Measurements from ENCODE around the gene PAX7. TPM values are rescaled to one million over a fixed set of nuclear protein-coding genes. Genes with fewer than 3 reads are reported as not detected.

Gene PAX7
- total RNA-seq, 1 experiment from 2014 or later: 0.24 TPM

DNA sequence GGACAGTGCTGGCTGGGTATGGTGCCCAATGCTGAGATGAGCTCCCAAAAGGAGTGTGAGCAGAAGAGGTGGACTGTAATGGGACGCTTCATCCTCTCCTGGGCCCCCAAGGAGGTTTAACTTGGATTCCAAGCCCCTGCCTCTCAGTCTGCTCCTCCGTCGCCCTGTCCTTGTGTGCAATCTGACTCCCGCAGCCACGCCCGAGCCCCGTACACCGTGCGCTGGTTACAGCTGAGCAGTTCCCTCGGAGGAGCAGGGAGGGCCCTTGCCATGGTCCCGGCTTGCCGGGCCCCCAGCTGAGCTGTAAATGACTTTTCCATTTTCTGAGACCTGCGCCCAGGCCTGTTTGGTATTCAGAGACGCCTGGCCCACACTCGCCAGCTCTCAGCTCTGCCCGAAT is 53.7 kb downstream of the PAX7 start:
- H3K4me1 Mint-ChIP-seq: peaks cover 13% of the 10 kb centered on the region
- POLR2A ChIA-PET: interaction anchor here (1.0 kb wide), 1 partner anchor 9 kb away, joined by 3 read pairs; no protein-coding TSS in a partner anchor
- DNase-seq (ENCODE audit: low spot score): no peak
- peaks cover 3% of the 10 kb centered on the region for H3K9me3 Mint-ChIP-seq
- peak; percentile 17 for ATAC-seq
- no peak overlapping the region for H3K4me3 Mint-ChIP-seq
- H3K36me3 Mint-ChIP-seq: no peaks in the 10 kb centered on the region
- CTCF ChIA-PET: interaction anchor here (0.8 to 8.5 kb wide), 6 partner anchors 10 to 191 kb away, joined by 3 to 102 read pairs (median 4); no protein-coding TSS in a partner anchor
- H3K27me3 Mint-ChIP-seq (ENCODE audit: low read depth): peaks cover 36% of the 10 kb centered on the region
- no peak overlapping the region for H3K27ac Mint-ChIP-seq
- no peak for TF ChIP-seq CBFB (CRISPR knock-in tag; IDR thresholded peaks at IDR 0.05; ENCODE audit: low read depth)
- TF ChIP-seq ZNF423 (CRISPR knock-in tag; IDR thresholded peaks at IDR 0.05): no peak
- TF ChIP-seq, protein P1, sequence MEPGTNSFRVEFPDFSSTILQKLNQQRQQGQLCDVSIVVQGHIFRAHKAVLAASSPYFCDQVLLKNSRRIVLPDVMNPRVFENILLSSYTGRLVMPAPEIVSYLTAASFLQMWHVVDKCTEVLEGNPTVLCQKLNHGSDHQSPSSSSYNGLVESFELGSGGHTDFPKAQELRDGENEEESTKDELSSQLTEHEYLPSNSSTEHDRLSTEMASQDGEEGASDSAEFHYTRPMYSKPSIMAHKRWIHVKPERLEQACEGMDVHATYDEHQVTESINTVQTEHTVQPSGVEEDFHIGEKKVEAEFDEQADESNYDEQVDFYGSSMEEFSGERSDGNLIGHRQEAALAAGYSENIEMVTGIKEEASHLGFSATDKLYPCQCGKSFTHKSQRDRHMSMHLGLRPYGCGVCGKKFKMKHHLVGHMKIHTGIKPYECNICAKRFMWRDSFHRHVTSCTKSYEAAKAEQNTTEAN (CRISPR knock-in tag; IDR thresholded peaks at IDR 0.05): no peak
- TF ChIP-seq, protein P2, sequence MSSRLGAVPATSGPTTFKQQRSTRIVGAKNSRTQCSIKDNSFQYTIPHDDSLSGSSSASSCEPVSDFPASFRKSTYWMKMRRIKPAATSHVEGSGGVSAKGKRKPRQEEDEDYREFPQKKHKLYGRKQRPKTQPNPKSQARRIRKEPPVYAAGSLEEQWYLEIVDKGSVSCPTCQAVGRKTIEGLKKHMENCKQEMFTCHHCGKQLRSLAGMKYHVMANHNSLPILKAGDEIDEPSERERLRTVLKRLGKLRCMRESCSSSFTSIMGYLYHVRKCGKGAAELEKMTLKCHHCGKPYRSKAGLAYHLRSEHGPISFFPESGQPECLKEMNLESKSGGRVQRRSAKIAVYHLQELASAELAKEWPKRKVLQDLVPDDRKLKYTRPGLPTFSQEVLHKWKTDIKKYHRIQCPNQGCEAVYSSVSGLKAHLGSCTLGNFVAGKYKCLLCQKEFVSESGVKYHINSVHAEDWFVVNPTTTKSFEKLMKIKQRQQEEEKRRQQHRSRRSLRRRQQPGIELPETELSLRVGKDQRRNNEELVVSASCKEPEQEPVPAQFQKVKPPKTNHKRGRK (CRISPR knock-in tag; IDR thresholded peaks at IDR 0.05; ENCODE audit: borderline replicate concordance): no peak
- no peak for TF ChIP-seq FOXP1 (CRISPR knock-in tag; IDR thresholded peaks at IDR 0.05; ENCODE audit: borderline replicate concordance)

DNA sequence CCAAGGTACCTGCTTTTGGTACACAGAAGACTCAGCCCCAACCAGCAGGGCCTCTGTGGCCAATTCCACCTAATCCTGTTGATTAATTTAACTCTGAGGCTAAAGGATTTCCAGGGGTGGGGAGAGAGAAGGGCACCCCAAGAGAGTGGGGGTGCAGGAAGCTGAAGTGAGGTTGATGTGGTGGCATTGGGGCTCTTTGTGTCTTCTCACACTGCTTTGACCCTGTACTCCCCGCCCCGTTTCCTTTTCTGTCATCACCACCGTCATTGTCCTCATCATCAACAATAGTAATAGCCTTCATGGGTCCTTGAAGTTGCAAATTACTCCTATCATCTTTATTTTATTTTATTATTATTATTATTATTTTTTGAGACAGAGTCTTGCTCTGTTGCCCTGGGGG is 55.9 kb downstream of the PAX7 start:
- Mint-ChIP-seq H3K4me1 (peaks cover 18% of the 10 kb centered on the region), H3K27ac (no peak overlapping the region), H3K36me3 (no peaks in the 10 kb centered on the region), H3K4me3 (no peak overlapping the region), H3K27me3 (ENCODE audit: low read depth) (peaks cover 20% of the 10 kb centered on the region), H3K9me3 (no peaks in the 10 kb centered on the region)
- no peak for DNase-seq (ENCODE audit: low spot score)
- POLR2A ChIA-PET: no interaction called here
- no peak for ATAC-seq
- TF ChIP-seq NR3C1 (CRISPR knock-in tag; conservative IDR thresholded peaks at IDR 0.05; ENCODE audit: low read depth) (no peak), GTF2I (CRISPR knock-in tag; conservative IDR thresholded peaks at IDR 0.05) (no peak), FOXJ3 (CRISPR knock-in tag; IDR thresholded peaks at IDR 0.05; ENCODE audit: borderline replicate concordance) (no peak), NFYB (CRISPR knock-in tag; conservative IDR thresholded peaks at IDR 0.05; ENCODE audit: low read depth) (no peak), EMX1 (CRISPR knock-in tag; IDR thresholded peaks at IDR 0.05) (no peak), FOXP1 (CRISPR knock-in tag; IDR thresholded peaks at IDR 0.05; ENCODE audit: borderline replicate concordance) (no peak), ZNF425 (CRISPR knock-in tag; conservative IDR thresholded peaks at IDR 0.05) (no peak), NFATC4 (CRISPR knock-in tag; IDR thresholded peaks at IDR 0.05) (no peak)
- TF ChIP-seq, protein P3, sequence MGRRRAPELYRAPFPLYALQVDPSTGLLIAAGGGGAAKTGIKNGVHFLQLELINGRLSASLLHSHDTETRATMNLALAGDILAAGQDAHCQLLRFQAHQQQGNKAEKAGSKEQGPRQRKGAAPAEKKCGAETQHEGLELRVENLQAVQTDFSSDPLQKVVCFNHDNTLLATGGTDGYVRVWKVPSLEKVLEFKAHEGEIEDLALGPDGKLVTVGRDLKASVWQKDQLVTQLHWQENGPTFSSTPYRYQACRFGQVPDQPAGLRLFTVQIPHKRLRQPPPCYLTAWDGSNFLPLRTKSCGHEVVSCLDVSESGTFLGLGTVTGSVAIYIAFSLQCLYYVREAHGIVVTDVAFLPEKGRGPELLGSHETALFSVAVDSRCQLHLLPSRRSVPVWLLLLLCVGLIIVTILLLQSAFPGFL (CRISPR knock-in tag; IDR thresholded peaks at IDR 0.05; ENCODE audit: borderline replicate concordance): no peak
- CTCF ChIA-PET: interaction anchor here (1.0 to 8.5 kb wide), 3 partner anchors 12 to 135 kb away, joined by 3 to 102 read pairs (median 3); no protein-coding TSS in a partner anchor

- DNase-seq (ENCODE audit: low spot score): no peak
- no peak overlapping the region for H3K27ac Mint-ChIP-seq
- ATAC-seq: no peak
- H3K4me3 Mint-ChIP-seq: no peak overlapping the region
- H3K36me3 Mint-ChIP-seq: no peaks in the 10 kb centered on the region
- ChIA-PET POLR2A (no interaction called here), CTCF (interaction anchor here (1.0 to 8.5 kb wide), 2 partner anchors 90 to 134 kb away, joined by 3 to 102 read pairs; no protein-coding TSS in a partner anchor)
- H3K27me3 Mint-ChIP-seq (ENCODE audit: low read depth): peaks cover 27% of the 10 kb centered on the region
- H3K9me3 Mint-ChIP-seq: no peaks in the 10 kb centered on the region
- peaks cover 18% of the 10 kb centered on the region for H3K4me1 Mint-ChIP-seq
- TF ChIP-seq, protein P4, sequence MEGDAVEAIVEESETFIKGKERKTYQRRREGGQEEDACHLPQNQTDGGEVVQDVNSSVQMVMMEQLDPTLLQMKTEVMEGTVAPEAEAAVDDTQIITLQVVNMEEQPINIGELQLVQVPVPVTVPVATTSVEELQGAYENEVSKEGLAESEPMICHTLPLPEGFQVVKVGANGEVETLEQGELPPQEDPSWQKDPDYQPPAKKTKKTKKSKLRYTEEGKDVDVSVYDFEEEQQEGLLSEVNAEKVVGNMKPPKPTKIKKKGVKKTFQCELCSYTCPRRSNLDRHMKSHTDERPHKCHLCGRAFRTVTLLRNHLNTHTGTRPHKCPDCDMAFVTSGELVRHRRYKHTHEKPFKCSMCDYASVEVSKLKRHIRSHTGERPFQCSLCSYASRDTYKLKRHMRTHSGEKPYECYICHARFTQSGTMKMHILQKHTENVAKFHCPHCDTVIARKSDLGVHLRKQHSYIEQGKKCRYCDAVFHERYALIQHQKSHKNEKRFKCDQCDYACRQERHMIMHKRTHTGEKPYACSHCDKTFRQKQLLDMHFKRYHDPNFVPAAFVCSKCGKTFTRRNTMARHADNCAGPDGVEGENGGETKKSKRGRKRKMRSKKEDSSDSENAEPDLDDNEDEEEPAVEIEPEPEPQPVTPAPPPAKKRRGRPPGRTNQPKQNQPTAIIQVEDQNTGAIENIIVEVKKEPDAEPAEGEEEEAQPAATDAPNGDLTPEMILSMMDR (IDR thresholded peaks at IDR 0.05): no peak
- TF ChIP-seq, protein P5, sequence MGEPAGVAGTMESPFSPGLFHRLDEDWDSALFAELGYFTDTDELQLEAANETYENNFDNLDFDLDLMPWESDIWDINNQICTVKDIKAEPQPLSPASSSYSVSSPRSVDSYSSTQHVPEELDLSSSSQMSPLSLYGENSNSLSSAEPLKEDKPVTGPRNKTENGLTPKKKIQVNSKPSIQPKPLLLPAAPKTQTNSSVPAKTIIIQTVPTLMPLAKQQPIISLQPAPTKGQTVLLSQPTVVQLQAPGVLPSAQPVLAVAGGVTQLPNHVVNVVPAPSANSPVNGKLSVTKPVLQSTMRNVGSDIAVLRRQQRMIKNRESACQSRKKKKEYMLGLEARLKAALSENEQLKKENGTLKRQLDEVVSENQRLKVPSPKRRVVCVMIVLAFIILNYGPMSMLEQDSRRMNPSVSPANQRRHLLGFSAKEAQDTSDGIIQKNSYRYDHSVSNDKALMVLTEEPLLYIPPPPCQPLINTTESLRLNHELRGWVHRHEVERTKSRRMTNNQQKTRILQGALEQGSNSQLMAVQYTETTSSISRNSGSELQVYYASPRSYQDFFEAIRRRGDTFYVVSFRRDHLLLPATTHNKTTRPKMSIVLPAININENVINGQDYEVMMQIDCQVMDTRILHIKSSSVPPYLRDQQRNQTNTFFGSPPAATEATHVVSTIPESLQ (CRISPR knock-in tag; IDR thresholded peaks at IDR 0.05): no peak
- TF ChIP-seq, protein P6, sequence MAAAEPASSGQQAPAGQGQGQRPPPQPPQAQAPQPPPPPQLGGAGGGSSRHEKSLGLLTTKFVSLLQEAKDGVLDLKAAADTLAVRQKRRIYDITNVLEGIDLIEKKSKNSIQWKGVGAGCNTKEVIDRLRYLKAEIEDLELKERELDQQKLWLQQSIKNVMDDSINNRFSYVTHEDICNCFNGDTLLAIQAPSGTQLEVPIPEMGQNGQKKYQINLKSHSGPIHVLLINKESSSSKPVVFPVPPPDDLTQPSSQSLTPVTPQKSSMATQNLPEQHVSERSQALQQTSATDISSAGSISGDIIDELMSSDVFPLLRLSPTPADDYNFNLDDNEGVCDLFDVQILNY (CRISPR knock-in tag; IDR thresholded peaks at IDR 0.05): no peak
- TF ChIP-seq, protein P7, sequence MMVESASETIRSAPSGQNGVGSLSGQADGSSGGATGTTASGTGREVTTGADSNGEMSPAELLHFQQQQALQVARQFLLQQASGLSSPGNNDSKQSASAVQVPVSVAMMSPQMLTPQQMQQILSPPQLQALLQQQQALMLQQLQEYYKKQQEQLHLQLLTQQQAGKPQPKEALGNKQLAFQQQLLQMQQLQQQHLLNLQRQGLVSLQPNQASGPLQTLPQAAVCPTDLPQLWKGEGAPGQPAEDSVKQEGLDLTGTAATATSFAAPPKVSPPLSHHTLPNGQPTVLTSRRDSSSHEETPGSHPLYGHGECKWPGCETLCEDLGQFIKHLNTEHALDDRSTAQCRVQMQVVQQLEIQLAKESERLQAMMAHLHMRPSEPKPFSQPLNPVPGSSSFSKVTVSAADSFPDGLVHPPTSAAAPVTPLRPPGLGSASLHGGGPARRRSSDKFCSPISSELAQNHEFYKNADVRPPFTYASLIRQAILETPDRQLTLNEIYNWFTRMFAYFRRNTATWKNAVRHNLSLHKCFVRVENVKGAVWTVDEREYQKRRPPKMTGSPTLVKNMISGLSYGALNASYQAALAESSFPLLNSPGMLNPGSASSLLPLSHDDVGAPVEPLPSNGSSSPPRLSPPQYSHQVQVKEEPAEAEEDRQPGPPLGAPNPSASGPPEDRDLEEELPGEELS (CRISPR knock-in tag; IDR thresholded peaks at IDR 0.05): no peak
Observed at GRCh38 chr1:18687273-18687672, 56.6 kb downstream of the PAX7 start.
